Natural killer cell (primary cell): ENCODE data around the gene MYO5A. TPM values are rescaled to one million over a fixed set of nuclear protein-coding genes. Genes with fewer than 3 reads are reported as not detected.

Experiments
- ATAC-seq, 3 donors: fragments of 150-1000 bp in 2 of 3; fragments of 200-7000 bp in 1 of 3; cut with Tn5 transposase; 1 replicate in 1 of 3; 2 replicates in 2 of 3; pipeline ENCODE4 v1.10.0; 2021; ENCODE audit warnings: mild to moderate bottlenecking in 2 of 3, moderate library complexity in 2 of 3
- DNase-seq, 2 donors: peaks; one replicate each; pipeline versions ENCODE4 v3.0.0 to v3.0.0-alpha.2; 2013 to 2021; ENCODE audit warnings: mixed read lengths in 1 of 2
- H3K27ac ChIP-seq: one replicate; pipeline ENCODE4 v1.5.1; 2013; ENCODE audit warnings: mild to moderate bottlenecking, low read length
- H3K27me3 ChIP-seq: one replicate; pipeline ENCODE4 v1.6.1; 2013; ENCODE audit warnings: low read length; ENCODE audit not compliant: control insufficient read depth, insufficient read depth
- H3K36me3 ChIP-seq: one replicate; pipeline ENCODE4 v1.6.1; 2013; ENCODE audit warnings: low read length; ENCODE audit not compliant: control insufficient read depth, insufficient read depth
- H3K4me1 ChIP-seq: one replicate; pipeline ENCODE4 v1.6.1; 2013; ENCODE audit warnings: low read length; ENCODE audit not compliant: control insufficient read depth, insufficient read depth
- H3K4me3 ChIP-seq: one replicate; pipeline ENCODE4 v1.5.1; 2013; ENCODE audit warnings: low read length
- H3K9me3 ChIP-seq: one replicate; pipeline ENCODE4 v1.6.1; 2013; ENCODE audit warnings: low read length; ENCODE audit not compliant: control insufficient read depth, insufficient read depth
- H3K27ac Mint-ChIP-seq, 2 donors: one replicate each; pipeline ENCODE4 v1.8.0; 2022; ENCODE audit warnings: mild to moderate bottlenecking in 2 of 2, mixed read lengths in 2 of 2, moderate library complexity in 1 of 2
- H3K27me3 Mint-ChIP-seq, 2 donors: one replicate each; pipeline ENCODE4 v1.8.0; 2022; ENCODE audit warnings: low read depth in 2 of 2, mixed read lengths in 2 of 2
- H3K36me3 Mint-ChIP-seq: one replicate; pipeline ENCODE4 v1.8.0; 2022; ENCODE audit warnings: mixed read lengths
- H3K4me1 Mint-ChIP-seq, 2 donors: one replicate each; pipeline ENCODE4 v1.8.0; 2022; ENCODE audit warnings: mixed read lengths in 2 of 2
- H3K4me3 Mint-ChIP-seq: one replicate; pipeline ENCODE4 v1.8.0; 2022; ENCODE audit warnings: mild to moderate bottlenecking, moderate library complexity, mixed read lengths
- H3K9me3 Mint-ChIP-seq, 2 donors: one replicate each; pipeline ENCODE4 v1.8.0; 2022; ENCODE audit warnings: mixed read lengths in 2 of 2
- WGBS: methylation state at CpG from one replicate; pipeline ENCODE4 v1.1.7; 2013; ENCODE audit warnings: missing lambda C conversion rate; ENCODE audit not compliant: insufficient coverage; 5-methylcytosine and 5-hydroxymethylcytosine counted together
- intact Hi-C: fragments of 100-400 bp; cut with micrococcal nuclease; formaldehyde crosslinking; loops from one replicate; pipeline ENCODE4 v1.14.2; 2022
- total RNA-seq, 4 donors: library from RNA; stranded (reverse); fragments of 120-200 nt in 1 of 4; gene quantifications; one replicate each; pipeline versions ENCODE4 v1.2.3 to v1.2.4, GENCODE V29; 2013 to 2022
- TF ChIP-seq, protein P1 (sequence below): fragments of 200-600 bp; IDR thresholded peaks from one replicate; pipeline ENCODE4 v1.8.0; 2022; ENCODE audit warnings: antibody characterized with exemption

Gene MYO5A
- total RNA-seq, 3 donors from 2014 or later (not counting 1 experiment from before 2014, with no cell fraction given): 42.8 to 51.5 (median 44.4) TPM

DNA sequence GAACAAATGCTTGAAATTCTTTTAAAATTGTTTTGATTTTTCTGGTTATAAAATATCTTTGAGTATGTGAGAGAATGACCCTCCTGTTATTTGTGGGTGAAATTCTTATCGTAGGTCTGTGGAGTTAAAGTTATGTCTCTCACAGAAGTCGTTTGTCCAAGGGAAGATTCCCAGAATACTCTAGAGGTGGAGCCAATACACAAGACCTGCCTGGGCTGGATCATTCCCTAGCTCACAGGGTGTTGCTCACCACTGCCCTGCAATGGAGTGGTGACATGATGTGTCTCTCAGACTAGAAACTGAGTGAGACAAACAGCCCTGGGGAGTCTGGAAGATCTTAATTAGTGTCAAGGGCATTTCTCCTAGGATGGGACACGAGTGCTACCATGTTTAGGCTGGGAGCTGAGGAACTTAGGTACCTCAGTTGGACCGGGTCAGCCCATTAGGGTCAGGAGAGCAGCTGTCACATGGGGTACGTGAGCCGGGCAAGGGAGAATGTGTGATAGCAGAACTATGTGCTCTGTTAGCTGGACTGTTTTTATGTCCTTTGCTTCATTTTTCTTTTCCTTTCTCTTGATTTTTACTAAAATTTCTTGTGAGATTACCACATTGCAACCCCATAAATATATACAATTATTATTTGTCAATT lies 179.5 kb downstream of the MYO5A start:
- H3K36me3 ChIP-seq: peaks cover 63% of the 10 kb centered on the region
- no peaks in the 10 kb centered on the region for H3K9me3 ChIP-seq
- no peaks in the 10 kb centered on the region for H3K4me1 Mint-ChIP-seq
- no peak overlapping the region for H3K27ac Mint-ChIP-seq
- DNase-seq (no peak), ATAC-seq (no peak)
- H3K27ac ChIP-seq: no peak overlapping the region
- H3K27me3 ChIP-seq: no peaks in the 10 kb centered on the region
- intact Hi-C loops: no loop called here
- 95% methylated on average over 6 of the region's 6 CpGs for WGBS
- no peaks in the 10 kb centered on the region for H3K9me3 Mint-ChIP-seq
- H3K27me3 Mint-ChIP-seq: no peaks in the 10 kb centered on the region
- peaks cover 12% of the 10 kb centered on the region for H3K36me3 Mint-ChIP-seq
- TF ChIP-seq, protein P1, sequence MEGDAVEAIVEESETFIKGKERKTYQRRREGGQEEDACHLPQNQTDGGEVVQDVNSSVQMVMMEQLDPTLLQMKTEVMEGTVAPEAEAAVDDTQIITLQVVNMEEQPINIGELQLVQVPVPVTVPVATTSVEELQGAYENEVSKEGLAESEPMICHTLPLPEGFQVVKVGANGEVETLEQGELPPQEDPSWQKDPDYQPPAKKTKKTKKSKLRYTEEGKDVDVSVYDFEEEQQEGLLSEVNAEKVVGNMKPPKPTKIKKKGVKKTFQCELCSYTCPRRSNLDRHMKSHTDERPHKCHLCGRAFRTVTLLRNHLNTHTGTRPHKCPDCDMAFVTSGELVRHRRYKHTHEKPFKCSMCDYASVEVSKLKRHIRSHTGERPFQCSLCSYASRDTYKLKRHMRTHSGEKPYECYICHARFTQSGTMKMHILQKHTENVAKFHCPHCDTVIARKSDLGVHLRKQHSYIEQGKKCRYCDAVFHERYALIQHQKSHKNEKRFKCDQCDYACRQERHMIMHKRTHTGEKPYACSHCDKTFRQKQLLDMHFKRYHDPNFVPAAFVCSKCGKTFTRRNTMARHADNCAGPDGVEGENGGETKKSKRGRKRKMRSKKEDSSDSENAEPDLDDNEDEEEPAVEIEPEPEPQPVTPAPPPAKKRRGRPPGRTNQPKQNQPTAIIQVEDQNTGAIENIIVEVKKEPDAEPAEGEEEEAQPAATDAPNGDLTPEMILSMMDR: no peak
- H3K4me3 Mint-ChIP-seq: no peak overlapping the region
- H3K4me1 ChIP-seq: no peaks in the 10 kb centered on the region
- H3K4me3 ChIP-seq: no peak overlapping the region

DNA sequence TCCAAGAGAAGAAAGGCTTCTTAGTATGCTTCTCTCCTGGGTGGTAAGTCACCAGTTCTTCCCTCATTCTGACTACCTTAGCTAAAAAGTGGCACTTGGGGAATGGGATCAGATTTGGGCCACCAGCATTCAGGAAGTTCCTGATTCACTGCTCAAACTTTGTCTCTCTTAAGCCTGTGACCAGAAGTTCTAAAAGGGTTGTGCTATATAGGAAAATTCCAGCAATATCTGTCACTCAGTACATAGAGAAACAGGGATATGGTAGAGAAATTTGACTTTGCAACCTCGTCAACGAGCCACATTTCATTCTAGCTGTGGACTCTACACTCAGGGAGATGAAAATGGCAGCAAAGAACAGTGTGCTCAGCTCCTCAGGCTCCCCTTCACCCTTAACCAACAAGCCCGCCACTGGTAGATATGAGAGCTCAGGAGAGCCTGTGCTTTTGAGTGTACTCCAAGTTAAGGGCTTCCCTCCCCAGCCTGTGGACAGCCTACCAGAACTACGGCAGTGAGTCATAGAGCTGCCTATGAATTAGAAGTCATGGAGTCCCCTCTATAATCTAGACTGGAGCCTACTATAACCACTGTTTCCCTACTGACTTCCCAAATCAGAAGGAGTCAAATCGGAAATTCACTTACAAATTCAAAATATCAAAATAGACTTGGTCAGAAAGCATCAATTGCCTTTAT lies 180.5 kb downstream of the MYO5A start:
- ATAC-seq: no peak
- Histone ChIP-seq H3K27me3 (no peaks in the 10 kb centered on the region), H3K9me3 (no peaks in the 10 kb centered on the region), H3K4me1 (no peaks in the 10 kb centered on the region), H3K27ac (no peak overlapping the region), H3K36me3 (peaks cover 55% of the 10 kb centered on the region), H3K4me3 (no peak overlapping the region)
- TF ChIP-seq, protein P1: no peak
- Mint-ChIP-seq H3K4me3 (no peak overlapping the region), H3K27ac (peak overlapping the region in 1 of 2 donors; percentile 33), H3K4me1 (no peaks in the 10 kb centered on the region), H3K9me3 (no peaks in the 10 kb centered on the region), H3K27me3 (no peaks in the 10 kb centered on the region), H3K36me3 (peaks cover 12% of the 10 kb centered on the region)
- DNase-seq: no peak
- WGBS: 97% methylated on average over 2 of the region's 5 CpGs
- intact Hi-C loops: no loop called here

DNA sequence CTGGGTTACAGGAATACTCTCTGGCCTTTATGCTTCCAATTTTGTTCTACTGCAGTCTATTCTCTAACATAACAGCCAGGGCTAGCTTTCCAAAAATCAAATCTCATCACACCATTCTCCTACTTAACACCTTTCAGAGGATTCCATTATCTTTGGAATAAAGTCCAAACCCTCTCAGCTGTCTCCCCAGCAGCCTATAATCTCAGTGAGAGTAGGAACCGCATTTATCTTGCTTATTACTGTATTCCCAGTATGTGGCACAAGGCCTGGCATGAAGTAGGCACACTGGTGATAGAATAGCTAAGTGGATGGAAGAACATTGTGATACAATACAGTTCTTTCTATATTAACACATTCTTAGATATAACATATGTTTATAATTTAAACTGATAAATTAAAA lies 184.1 kb downstream of the MYO5A start:
- no peak overlapping the region for H3K27ac ChIP-seq
- no peaks in the 10 kb centered on the region for H3K9me3 ChIP-seq
- H3K4me3 ChIP-seq: no peak overlapping the region
- Mint-ChIP-seq H3K27me3 (no peaks in the 10 kb centered on the region), H3K4me3 (no peak overlapping the region), H3K27ac (no peak overlapping the region), H3K4me1 (no peaks in the 10 kb centered on the region), H3K36me3 (no peaks in the 10 kb centered on the region), H3K9me3 (no peaks in the 10 kb centered on the region)
- ATAC-seq (no peak), DNase-seq (no peak)
- H3K36me3 ChIP-seq: peaks cover 33% of the 10 kb centered on the region
- H3K4me1 ChIP-seq: no peaks in the 10 kb centered on the region
- intact Hi-C loops: no loop called here
- TF ChIP-seq, protein P1: no peak
- H3K27me3 ChIP-seq: no peaks in the 10 kb centered on the region
- WGBS: 100% methylated on average over 1 of the region's 1 CpG
